Measurements from ENCODE around the gene BHLHA15. TPM values are rescaled to one million over a fixed set of nuclear protein-coding genes. Genes with fewer than 3 reads are reported as not detected.

Gene BHLHA15
- total and polyA plus RNA-seq, 2 of the 13 experiments (the other 11 are each of a cell fraction or from before 2014, with no cell fraction given), result 1.9 to 6.1 TPM

- TF ChIP-seq FOXC1 (CRISPR knock-in tag; IDR thresholded peaks at IDR 0.05; ENCODE audit: borderline replicate concordance) (peak; percentile 81; the same call in 1 of the 2 replicates), MTERF4 (CRISPR knock-in tag; IDR thresholded peaks at IDR 0.05) (no peak), ZFYVE20 (CRISPR knock-in tag; IDR thresholded peaks at IDR 0.05; ENCODE audit: borderline replicate concordance, low read depth) (no peak), ZNF33B (CRISPR knock-in tag; IDR thresholded peaks at IDR 0.05) (no peak), ZNF841 (CRISPR knock-in tag; IDR thresholded peaks at IDR 0.05; ENCODE audit: borderline replicate concordance) (no peak), NR2C2 (CRISPR knock-in tag; IDR thresholded peaks at IDR 0.05; ENCODE audit: borderline replicate concordance) (peak; percentile 99), MLX (CRISPR knock-in tag; IDR thresholded peaks at IDR 0.05) (peak; percentile 21; the same call in 1 of the 2 replicates), HIVEP1 (CRISPR knock-in tag; IDR thresholded peaks at IDR 0.05) (peak; percentile 67; the same call in 1 of the 2 replicates), PHB2 (IDR thresholded peaks at IDR 0.05; ENCODE audit: partially characterized antibody) (no peak), GZF1 (CRISPR knock-in tag; IDR thresholded peaks at IDR 0.05) (no peak), NR2F6 (IDR thresholded peaks at IDR 0.05) (peak; percentile 30; the same call in 1 of the 2 replicates), NR2F6 (CRISPR knock-in tag; IDR thresholded peaks at IDR 0.05) (peak; percentile 94), ZNF124 (CRISPR knock-in tag; IDR thresholded peaks at IDR 0.05) (no peak), ZKSCAN8 (CRISPR knock-in tag; IDR thresholded peaks at IDR 0.05; ENCODE audit: borderline replicate concordance) (no peak), ZNF207 (IDR thresholded peaks at IDR 0.05; ENCODE audit: borderline replicate concordance) (no peak), NFIC (IDR thresholded peaks at IDR 0.05; ENCODE audit: low read length) (no peak), ZNF557 (CRISPR knock-in tag; IDR thresholded peaks at IDR 0.05) (no peak), SATB2 (CRISPR knock-in tag; IDR thresholded peaks at IDR 0.05) (no peak), ZBTB25 (CRISPR knock-in tag; IDR thresholded peaks at IDR 0.05) (peak; percentile 83; the same call in 1 of the 2 replicates), NCOA1 (CRISPR knock-in tag; IDR thresholded peaks at IDR 0.05) (0 out of 2 replicates have a peak, but pooled peaks have one; percentile 50), SMAD3 (CRISPR knock-in tag; IDR thresholded peaks at IDR 0.05) (no peak), HOXA9 (CRISPR knock-in tag; IDR thresholded peaks at IDR 0.05; ENCODE audit: borderline replicate concordance) (no peak), ZNF609 (CRISPR knock-in tag; IDR thresholded peaks at IDR 0.05; ENCODE audit: borderline replicate concordance) (peak; percentile 60; the same call in 1 of the 2 replicates), SP5 (CRISPR knock-in tag; IDR thresholded peaks at IDR 0.05; ENCODE audit: borderline replicate concordance, low read depth) (peak; percentile 69)
Observed at GRCh38 chr7:98251601-98252424, 40.6 kb downstream of the BHLHA15 start, which contains the start of gene TECPR1 (continued).

All from HepG2 (cell line).